ENCODE measurements around the gene DLGAP5.

Gene DLGAP5

DNA sequence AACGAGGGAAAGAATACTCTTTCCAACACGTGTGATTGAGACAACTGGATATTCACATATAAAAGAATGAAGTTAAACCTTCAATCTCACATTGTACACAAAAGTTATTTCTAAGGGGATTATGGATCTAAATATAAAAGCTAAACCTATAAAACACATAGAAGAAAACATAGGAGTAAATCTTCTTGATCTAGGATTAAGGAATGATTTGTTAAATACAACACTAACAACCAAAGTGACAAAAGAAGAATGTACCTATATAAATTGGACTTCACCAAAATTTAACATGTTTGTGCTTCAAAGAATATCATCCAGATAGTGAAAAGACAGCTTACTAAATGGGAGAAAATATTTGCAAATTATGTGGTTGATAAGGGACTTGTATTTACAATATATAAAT is 36.9 kb upstream of the DLGAP5 start:
- no peak for DNase-seq
- Histone ChIP-seq H3K4me3 (ENCODE audit: low read depth, low read length) (no peak overlapping the region), H3K9me3 (no peaks in the 10 kb centered on the region; the same call in 1 of the 2 replicates), H3K36me3 (no peaks in the 10 kb centered on the region), H3K4me1 (no peaks in the 10 kb centered on the region), H3K27me3 (peaks cover 15% of the 10 kb centered on the region)
- no peak for TF ChIP-seq CTCF (IDR thresholded peaks at IDR 0.05; ENCODE audit: low read depth, low read length)

DNA sequence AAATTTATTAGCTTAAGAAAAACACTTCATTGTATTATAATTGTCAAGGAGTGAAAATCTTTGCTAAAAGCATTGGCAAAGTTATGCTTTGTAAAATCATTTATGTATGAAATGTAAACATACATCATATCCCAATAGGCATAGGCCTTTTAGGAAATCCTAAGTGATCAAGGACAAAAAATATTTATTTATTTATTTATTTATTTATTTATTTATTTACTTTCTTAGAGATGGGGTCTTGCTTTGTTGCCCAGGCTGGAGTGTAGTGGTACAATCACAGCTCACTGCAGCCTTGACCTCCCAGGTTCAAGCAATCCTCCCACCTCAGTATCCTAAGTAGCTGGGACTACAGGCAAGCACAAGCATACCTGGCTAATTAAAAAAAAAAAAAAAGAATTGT is 32.0 kb upstream of the DLGAP5 start:
- no peak overlapping the region for H3K4me3 ChIP-seq (ENCODE audit: low read depth, low read length)
- TF ChIP-seq CTCF (IDR thresholded peaks at IDR 0.05; ENCODE audit: low read depth, low read length) = no peak

GRCh38 chr14:55221968-55222367 is 30.6 kb upstream of the DLGAP5 start:
- no peaks in the 10 kb centered on the region; the same call in 1 of the 2 replicates for H3K9me3 ChIP-seq
- H3K4me1 ChIP-seq = no peaks in the 10 kb centered on the region
- H3K4me3 ChIP-seq (ENCODE audit: low read depth, low read length) = no peak overlapping the region
- no peak for TF ChIP-seq CTCF (IDR thresholded peaks at IDR 0.05; ENCODE audit: low read depth, low read length)
- no peak for DNase-seq
- H3K36me3 ChIP-seq = no peaks in the 10 kb centered on the region
- no peaks in the 10 kb centered on the region for H3K27me3 ChIP-seq

More for the DNA sequence above, 32.0 kb upstream of the DLGAP5 start:
- Histone ChIP-seq H3K9me3 (no peaks in the 10 kb centered on the region; the same call in 1 of the 2 replicates), H3K27me3 (no peaks in the 10 kb centered on the region), H3K4me1 (no peaks in the 10 kb centered on the region), H3K36me3 (no peaks in the 10 kb centered on the region)
- no peak for DNase-seq

DNA sequence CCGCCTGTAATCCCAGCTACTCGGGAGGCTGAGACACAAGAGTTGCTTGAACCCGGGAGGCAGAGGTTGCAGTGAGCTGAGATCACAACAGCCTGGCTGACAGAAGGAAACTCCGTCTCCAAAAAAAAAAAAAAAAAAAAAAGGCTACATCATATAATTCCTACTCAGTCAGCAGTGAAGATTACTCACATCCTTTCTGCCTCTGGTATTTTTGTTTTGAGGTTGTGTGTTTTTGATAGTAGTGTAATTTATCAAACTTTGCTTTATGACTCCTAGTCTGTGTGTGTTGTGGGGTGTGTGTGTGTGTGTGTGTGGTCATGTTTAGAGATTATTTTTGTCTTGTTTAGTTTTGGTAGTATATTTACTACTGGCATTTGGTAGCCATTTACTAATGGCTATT is 29.8 kb upstream of the DLGAP5 start:
- Histone ChIP-seq H3K9me3 (no peaks in the 10 kb centered on the region), H3K27me3 (no peaks in the 10 kb centered on the region), H3K36me3 (no peaks in the 10 kb centered on the region), H3K4me3 (ENCODE audit: low read depth, low read length) (no peak overlapping the region), H3K4me1 (no peaks in the 10 kb centered on the region)
- TF ChIP-seq CTCF (IDR thresholded peaks at IDR 0.05; ENCODE audit: low read depth, low read length) = no peak
- no peak for DNase-seq

- Histone ChIP-seq H3K4me3 (ENCODE audit: low read depth, low read length) (no peak overlapping the region), H3K4me1 (no peaks in the 10 kb centered on the region), H3K9me3 (no peaks in the 10 kb centered on the region), H3K27me3 (no peaks in the 10 kb centered on the region), H3K36me3 (no peaks in the 10 kb centered on the region)
- no peak for TF ChIP-seq CTCF (IDR thresholded peaks at IDR 0.05; ENCODE audit: low read depth, low read length)
- no peak for DNase-seq
Measured at GRCh38 chr14:55220230-55220629, 28.8 kb upstream of the DLGAP5 start.

- DNase-seq = peak; percentile 41
- no peak for TF ChIP-seq CTCF (IDR thresholded peaks at IDR 0.05; ENCODE audit: low read depth, low read length)
- Histone ChIP-seq H3K9me3 (no peaks in the 10 kb centered on the region), H3K27me3 (no peaks in the 10 kb centered on the region), H3K4me3 (ENCODE audit: low read depth, low read length) (no peak overlapping the region), H3K4me1 (no peaks in the 10 kb centered on the region), H3K36me3 (no peaks in the 10 kb centered on the region)
Measured at GRCh38 chr14:55212634-55213033, 21.2 kb upstream of the DLGAP5 start.
